Measurements from ENCODE around the gene DUOXA1. TPM values are rescaled to one million over a fixed set of nuclear protein-coding genes. Genes with fewer than 3 reads are reported as not detected.

Gene DUOXA1
- total and polyA plus RNA-seq, 2 experiments from 2014 or later = not detected

DNA sequence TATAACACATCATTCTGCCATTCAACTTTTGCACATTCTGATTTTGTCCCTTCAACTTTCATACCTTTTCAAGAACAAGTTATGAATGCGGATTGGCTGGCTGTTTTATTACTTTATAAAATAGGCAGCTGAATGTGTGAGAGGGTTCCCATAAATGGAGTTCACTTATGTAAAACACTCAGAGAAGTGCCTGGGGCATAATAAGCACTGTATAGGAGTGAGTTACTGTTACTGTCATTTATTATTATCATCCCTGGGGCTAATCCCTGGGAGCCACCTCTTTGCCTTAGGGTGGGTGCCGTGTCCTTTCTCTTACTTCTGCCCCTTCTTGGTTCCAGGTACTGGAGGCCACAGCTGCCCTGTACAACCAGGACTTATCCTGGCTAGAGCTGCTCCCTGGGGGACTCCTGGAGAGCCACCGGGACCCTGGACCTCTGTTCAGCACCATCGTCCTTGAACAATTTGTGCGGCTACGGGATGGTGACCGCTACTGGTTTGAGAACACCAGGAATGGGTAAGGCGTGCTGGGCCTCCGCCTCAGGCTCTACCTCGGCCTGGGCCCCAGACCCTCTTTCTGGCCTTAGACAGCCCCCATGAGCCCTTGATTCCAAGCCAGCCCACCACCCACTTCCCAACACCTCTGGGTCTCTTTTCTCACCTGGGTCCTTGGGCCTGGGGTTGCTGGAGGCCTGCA lies 11.0 kb upstream of the DUOXA1 start (continued):
- TF ChIP-seq REST (IDR thresholded peaks at IDR 0.05; ENCODE audit: unreplicated experiment) (no peak), CREB1 (CRISPR knock-in tag; IDR thresholded peaks at IDR 0.05; ENCODE audit: low read depth) (no peak), EZH2phosphoT487 (IDR thresholded peaks at IDR 0.05; ENCODE audit: unreplicated experiment) (no peak), CTCF (conservative IDR thresholded peaks at IDR 0.05; ENCODE audit: low read depth in 2 of 2) (no peak), JUNB (IDR thresholded peaks at IDR 0.05; ENCODE audit: unreplicated experiment) (no peak), ZNF114 (CRISPR knock-in tag; IDR thresholded peaks at IDR 0.05) (no peak), POLR2AphosphoS5 (IDR thresholded peaks at IDR 0.05; ENCODE audit: low read depth) (no peak), ZNF331 (CRISPR knock-in tag; IDR thresholded peaks at IDR 0.05; ENCODE audit: low read depth) (no peak)

DNA sequence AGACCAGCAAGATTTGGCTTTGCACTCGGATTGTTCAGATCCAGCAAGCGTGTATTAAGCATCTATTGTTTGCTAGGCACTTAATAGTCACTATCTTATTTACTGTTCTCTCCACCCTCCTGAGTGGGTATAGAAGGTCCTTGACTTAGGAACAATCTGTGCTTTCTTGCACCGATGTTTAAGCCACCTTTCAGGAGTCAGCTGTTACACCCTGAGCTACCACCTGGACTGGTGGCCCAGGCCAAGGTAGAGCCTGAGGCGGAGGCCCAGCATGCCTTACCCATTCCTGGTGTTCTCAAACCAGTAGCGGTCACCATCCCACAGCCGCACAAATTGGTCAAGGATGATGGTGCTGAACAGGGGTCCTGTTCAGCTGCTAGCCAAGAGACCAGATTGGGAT lies 10.1 kb upstream of the DUOXA1 start:
- no peak overlapping the region for H3K27ac Mint-ChIP-seq
- peaks cover 3% of the 10 kb centered on the region; the same call in 2 of the 3 replicates for H3K4me1 Mint-ChIP-seq
- H3F3A ChIP-seq (replicated peaks; ENCODE audit: low read depth) = no peaks in the 10 kb centered on the region
- H3K27me3 ChIP-seq (ENCODE audit: insufficient read depth) = peaks cover 36% of the 10 kb centered on the region
- no peaks in the 10 kb centered on the region for H3K79me2 ChIP-seq (replicated peaks; ENCODE audit: insufficient read depth)
- H3K9me2 ChIP-seq (ENCODE audit: insufficient read depth) = no peaks in the 10 kb centered on the region
- no peak overlapping the region for H3K27ac ChIP-seq (ENCODE audit: low read depth)
- no peaks in the 10 kb centered on the region for H3K36me3 ChIP-seq (ENCODE audit: insufficient read depth)
- no peaks in the 10 kb centered on the region for H3K4me1 ChIP-seq (ENCODE audit: insufficient read depth)
- H3K4me3 Mint-ChIP-seq = no peak overlapping the region
- no peak overlapping the region for H2AFZ ChIP-seq
- no peaks in the 10 kb centered on the region; the same call in 2 of the 3 replicates for H3K36me3 Mint-ChIP-seq (ENCODE audit: low read depth)
- no peak for ATAC-seq
- no peaks in the 10 kb centered on the region for H3K9me3 Mint-ChIP-seq
- H4K20me1 ChIP-seq (replicated peaks; ENCODE audit: insufficient read depth) = no peaks in the 10 kb centered on the region
- no peak overlapping the region for H3K4me2 ChIP-seq
- H3K27me3 Mint-ChIP-seq (ENCODE audit: insufficient read depth, low read depth, poor library complexity) = peaks cover 19% of the 10 kb centered on the region
- no peak for DNase-seq (ENCODE audit: low spot score)
- no peak overlapping the region for H3K4me3 ChIP-seq
- no peak for TF ChIP-seq CREB1 (CRISPR knock-in tag; IDR thresholded peaks at IDR 0.05; ENCODE audit: low read depth)
- TF ChIP-seq ETS1 (IDR thresholded peaks at IDR 0.05) = no peak
- TF ChIP-seq REST (IDR thresholded peaks at IDR 0.05; ENCODE audit: unreplicated experiment) = no peak
- no peak for TF ChIP-seq EZH2 (IDR thresholded peaks at IDR 0.05; ENCODE audit: low read depth, unreplicated experiment)
- TF ChIP-seq ZNF114 (CRISPR knock-in tag; IDR thresholded peaks at IDR 0.05) = no peak
